Transverse colon (tissue), 4 donors: Measurements from ENCODE around the gene PFKFB1. TPM values are rescaled to one million over a fixed set of nuclear protein-coding genes. Genes with fewer than 3 reads are reported as not detected.

Experiments used
- DNase-seq: peaks from one replicate; pipeline ENCODE4 v3.0.0-alpha.2; 2019
- H3K27ac ChIP-seq, 4 donors: fragments of 200-600 bp; sonication (generic); 2 replicates each; pipeline ENCODE4 v1.5.1; 2016 to 2018; ENCODE audit warnings: inconsistent platforms in 4 of 4
- H3K27me3 ChIP-seq: fragments of 200-600 bp; sonication (generic); 2 replicates; pipeline ENCODE4 v1.5.1; 2017; ENCODE audit warnings: inconsistent platforms
- H3K36me3 ChIP-seq, 4 donors: fragments of 200-600 bp; sonication (generic); 2 replicates each; pipeline ENCODE4 v1.5.1; 2017 to 2019; ENCODE audit warnings: inconsistent platforms in 4 of 4
- H3K4me1 ChIP-seq, 4 donors: fragments of 200-600 bp; sonication (generic); 2 replicates each; pipeline ENCODE4 v1.5.1; 2017 to 2020; ENCODE audit warnings: inconsistent platforms in 4 of 4
- H3K4me3 ChIP-seq, 4 donors: fragments of 200-600 bp; sonication (generic); 1 replicate in 1 of 4; 2 replicates in 3 of 4; pipeline versions ENCODE4 v1.5.1 to v1.6.1; 2017 to 2019; ENCODE audit warnings: inconsistent platforms in 4 of 4
- H3K9me3 ChIP-seq, 2 donors: fragments of 200-600 bp; sonication (generic); 2 replicates each; pipeline ENCODE4 v1.5.1; 2017 to 2019; ENCODE audit warnings: inconsistent platforms in 2 of 2
- CTCF ChIP-seq, 5 experiments: fragments of 200-600 bp in 3 of 5; fragments of 450-650 bp in 2 of 5; sonication (generic) in 3 of 5; IDR thresholded peaks; 1 replicate in 2 of 5; 2 replicates in 3 of 5; pipeline ENCODE4 v1.5.1; 2016 to 2017; ENCODE audit warnings: antibody characterized with exemption in 5 of 5, inconsistent platforms in 3 of 5, mild to moderate bottlenecking in 2 of 5, moderate library complexity in 1 of 5
- EP300 ChIP-seq: sonication (generic); formaldehyde crosslinking; IDR thresholded peaks from one replicate; pipeline ENCODE4 v1.6.1; 2017; ENCODE audit warnings: antibody characterized with exemption, low read depth
- POLR2A ChIP-seq: fragments of 450-650 bp; IDR thresholded peaks from one replicate; pipeline ENCODE4 v1.6.1; 2016; ENCODE audit warnings: antibody characterized with exemption, mild to moderate bottlenecking, moderate library complexity
- POLR2AphosphoS5 ChIP-seq, 3 donors: sonication (generic); formaldehyde crosslinking; IDR thresholded peaks; one replicate each; pipeline ENCODE4 v1.6.1; 2016; ENCODE audit warnings: antibody characterized with exemption in 3 of 3
- WGBS, 2 donors: methylation state at CpG; one replicate each; pipeline ENCODE4 v1.1.5; 2018; ENCODE audit warnings: low coverage in 1 of 2; 5-methylcytosine and 5-hydroxymethylcytosine counted together
- in situ Hi-C, 4 donors: fragments of 200-750 bp; cut with MboI; loops; one replicate each; pipeline versions ENCODE4 v1.15.0 to v1.15.1; 2017; ENCODE audit warnings: low sequenced_read_pairs in 3 of 4, low pct_ligation_motif_present in 1 of 4, low pct_unique_long_range_greater_than_20kb in 1 of 4
- intact Hi-C: fragments of 100-400 bp; cut with DNase I; formaldehyde crosslinking; loops from one replicate; pipeline ENCODE4 v1.15.1; 2023; ENCODE audit warnings: low total_unique reads
- total RNA-seq, 4 donors: library from RNA; depleted of rRNA; stranded (reverse); fragments of >200 nt; gene quantifications; one replicate each; pipeline ENCODE4 v1.1.0, GENCODE V29; 2016

PFKFB1 gene
- total RNA-seq, 4 donors from 2014 or later: 0.32 to 0.55 TPM; not detected in 2

GRCh38 chrX:55026840-55027239 lies 32.9 kb upstream of the PFKFB1 start:
- H3K4me1 ChIP-seq: no peaks in the 10 kb centered on the region
- no peaks in the 10 kb centered on the region for H3K9me3 ChIP-seq
- H3K27ac ChIP-seq: no peak overlapping the region
- no peaks in the 10 kb centered on the region for H3K27me3 ChIP-seq
- H3K36me3 ChIP-seq: no peaks in the 10 kb centered on the region
- no peak overlapping the region for H3K4me3 ChIP-seq
- WGBS, 2 donors: 44 to 70% methylated on average over 2 of the region's 2 CpGs
- intact Hi-C loops (no loop called here), in situ Hi-C loops (no loop called here)
- no peak for TF ChIP-seq POLR2AphosphoS5 (IDR thresholded peaks at IDR 0.05)
- TF ChIP-seq CTCF (IDR thresholded peaks at IDR 0.05): no peak
- no peak for TF ChIP-seq EP300
- no peak for TF ChIP-seq POLR2A
- no peak for DNase-seq

GRCh38 chrX:55026143-55026542 lies 32.2 kb upstream of the PFKFB1 start:
- in situ Hi-C loops (no loop called here), intact Hi-C loops (no loop called here)
- no peak for DNase-seq
- TF ChIP-seq EP300: no peak
- TF ChIP-seq POLR2A: no peak
- TF ChIP-seq POLR2AphosphoS5 (IDR thresholded peaks at IDR 0.05): no peak
- no peak for TF ChIP-seq CTCF (IDR thresholded peaks at IDR 0.05)
- H3K4me1 ChIP-seq: no peaks in the 10 kb centered on the region
- H3K27ac ChIP-seq: no peak overlapping the region
- no peak overlapping the region for H3K4me3 ChIP-seq
- no peaks in the 10 kb centered on the region for H3K9me3 ChIP-seq
- no peaks in the 10 kb centered on the region for H3K36me3 ChIP-seq
- no peaks in the 10 kb centered on the region for H3K27me3 ChIP-seq

GRCh38 chrX:55014897-55015299 lies 20.9 kb upstream of the PFKFB1 start:
- TF ChIP-seq CTCF (IDR thresholded peaks at IDR 0.05) (no peak), POLR2A (no peak), POLR2AphosphoS5 (IDR thresholded peaks at IDR 0.05) (no peak), EP300 (no peak)
- in situ Hi-C loops (no loop called here), intact Hi-C loops (no loop called here)
- H3K4me1 ChIP-seq: no peaks in the 10 kb centered on the region
- no peaks in the 10 kb centered on the region for H3K36me3 ChIP-seq
- DNase-seq: no peak
- no peaks in the 10 kb centered on the region for H3K27me3 ChIP-seq
- 92% methylated on average over 4 of the region's 4 CpGs; no CpG with 5 or more reads in 1 of the 2 donors for WGBS, 2 donors
- H3K27ac ChIP-seq: no peak overlapping the region
- no peak overlapping the region for H3K4me3 ChIP-seq
- no peaks in the 10 kb centered on the region for H3K9me3 ChIP-seq

- H3K4me3 ChIP-seq: no peak overlapping the region
- no peak overlapping the region for H3K27ac ChIP-seq
- H3K27me3 ChIP-seq: no peaks in the 10 kb centered on the region
- no peaks in the 10 kb centered on the region for H3K9me3 ChIP-seq
- no peaks in the 10 kb centered on the region for H3K36me3 ChIP-seq
- WGBS, 2 donors: 54% methylated on average over 2 of the region's 2 CpGs; no CpG with 5 or more reads in 1 of the 2 donors
- peaks cover 0 to 21% (median 5%) of the 10 kb centered on the region in 4 donors for H3K4me1 ChIP-seq
- no peak for DNase-seq
- TF ChIP-seq CTCF (IDR thresholded peaks at IDR 0.05): no peak
- TF ChIP-seq POLR2A: no peak
- no peak for TF ChIP-seq EP300
- no peak for TF ChIP-seq POLR2AphosphoS5 (IDR thresholded peaks at IDR 0.05)
- intact Hi-C loops (no loop called here), in situ Hi-C loops (no loop called here)
Measured at GRCh38 chrX:55011294-55011693, 17.3 kb upstream of the PFKFB1 start.
